Breast epithelium (tissue), 3 donors: ENCODE measurements around the gene NT5DC2.

Experiments
- CTCF ChIP-seq, 3 donors: fragments of 450-650 bp; IDR thresholded peaks; one replicate each; pipeline ENCODE4 v1.5.1; 2016 to 2017; ENCODE audit warnings: antibody characterized with exemption in 3 of 3, mild to moderate bottlenecking in 3 of 3, moderate library complexity in 3 of 3
- POLR2A ChIP-seq: fragments of 450-650 bp; IDR thresholded peaks from one replicate; pipeline ENCODE4 v1.6.1; 2016; ENCODE audit warnings: antibody characterized with exemption, mild to moderate bottlenecking, moderate library complexity

- TF ChIP-seq CTCF (IDR thresholded peaks at IDR 0.05) (no peak), POLR2A (no peak)
Observed at GRCh38 chr3:52572221-52572620, 38.6 kb upstream of the NT5DC2 start.
